ENCODE results near the gene PRMT7. TPM values are rescaled to one million over a fixed set of nuclear protein-coding genes. Genes with fewer than 3 reads are reported as not detected.

Gene PRMT7
- total RNA-seq, 4 donors from 2014 or later, result 22.3 to 56.7 (median 35.8) TPM

DNA sequence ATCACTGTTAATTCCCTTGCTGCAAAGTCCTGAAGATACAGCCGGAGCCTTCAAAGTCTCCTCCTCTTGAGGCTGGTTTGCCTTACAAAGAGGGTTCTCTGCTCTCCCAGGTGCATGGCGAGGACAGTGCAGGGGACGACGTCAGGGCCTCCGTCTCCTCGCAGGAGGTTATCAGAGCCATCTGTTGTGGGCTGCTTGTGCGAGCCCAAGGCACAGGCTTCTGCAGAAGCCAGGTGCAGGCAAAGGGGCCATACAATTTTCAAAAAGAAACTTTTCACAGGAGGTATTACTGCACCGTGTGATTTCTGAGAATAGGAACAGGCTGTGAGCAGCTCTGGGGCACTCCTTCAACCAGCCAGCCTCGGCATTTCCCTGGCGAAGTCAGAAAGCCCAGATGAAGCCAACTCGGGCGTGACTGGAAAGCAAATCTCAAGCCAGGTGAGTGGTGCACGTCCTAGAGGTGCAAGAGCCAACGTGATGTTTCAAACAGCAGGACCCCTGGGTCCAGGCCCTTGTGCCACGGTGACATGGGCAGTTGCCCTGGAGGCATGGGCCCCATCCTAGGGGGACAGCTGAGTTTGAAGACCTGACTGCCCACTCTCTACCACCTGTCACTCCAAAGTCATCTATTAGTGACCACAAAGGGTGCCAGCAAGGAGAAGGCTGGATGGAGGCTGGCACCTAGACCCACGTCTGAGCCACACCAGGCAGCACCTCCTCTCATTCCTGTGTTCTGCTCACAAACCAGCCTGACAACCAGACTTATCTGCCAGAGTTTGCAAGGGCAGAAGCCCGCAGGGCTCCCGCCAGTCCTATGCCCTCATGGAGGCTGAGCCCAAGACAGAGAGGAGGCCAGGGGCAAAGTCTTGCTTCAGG is 68.9 kb downstream of the PRMT7 start:
- no peak for DNase-seq (ENCODE audit: low spot score)
- ATAC-seq (ENCODE audit: low FRiP score), result no peak
- TF ChIP-seq, protein P1, sequence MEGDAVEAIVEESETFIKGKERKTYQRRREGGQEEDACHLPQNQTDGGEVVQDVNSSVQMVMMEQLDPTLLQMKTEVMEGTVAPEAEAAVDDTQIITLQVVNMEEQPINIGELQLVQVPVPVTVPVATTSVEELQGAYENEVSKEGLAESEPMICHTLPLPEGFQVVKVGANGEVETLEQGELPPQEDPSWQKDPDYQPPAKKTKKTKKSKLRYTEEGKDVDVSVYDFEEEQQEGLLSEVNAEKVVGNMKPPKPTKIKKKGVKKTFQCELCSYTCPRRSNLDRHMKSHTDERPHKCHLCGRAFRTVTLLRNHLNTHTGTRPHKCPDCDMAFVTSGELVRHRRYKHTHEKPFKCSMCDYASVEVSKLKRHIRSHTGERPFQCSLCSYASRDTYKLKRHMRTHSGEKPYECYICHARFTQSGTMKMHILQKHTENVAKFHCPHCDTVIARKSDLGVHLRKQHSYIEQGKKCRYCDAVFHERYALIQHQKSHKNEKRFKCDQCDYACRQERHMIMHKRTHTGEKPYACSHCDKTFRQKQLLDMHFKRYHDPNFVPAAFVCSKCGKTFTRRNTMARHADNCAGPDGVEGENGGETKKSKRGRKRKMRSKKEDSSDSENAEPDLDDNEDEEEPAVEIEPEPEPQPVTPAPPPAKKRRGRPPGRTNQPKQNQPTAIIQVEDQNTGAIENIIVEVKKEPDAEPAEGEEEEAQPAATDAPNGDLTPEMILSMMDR (IDR thresholded peaks at IDR 0.05), result no peak

GRCh38 chr16:68380348-68380670 is 69.5 kb downstream of the PRMT7 start:
- ATAC-seq (ENCODE audit: low FRiP score) (no peak), DNase-seq (ENCODE audit: low spot score) (no peak)
- TF ChIP-seq, protein P1 (IDR thresholded peaks at IDR 0.05), result no peak

- TF ChIP-seq, protein P1 (IDR thresholded peaks at IDR 0.05), result no peak
- DNase-seq (ENCODE audit: low spot score) (no peak), ATAC-seq (ENCODE audit: low FRiP score) (no peak)
Observed at GRCh38 chr16:68380676-68381362, 70.0 kb downstream of the PRMT7 start.

DNA sequence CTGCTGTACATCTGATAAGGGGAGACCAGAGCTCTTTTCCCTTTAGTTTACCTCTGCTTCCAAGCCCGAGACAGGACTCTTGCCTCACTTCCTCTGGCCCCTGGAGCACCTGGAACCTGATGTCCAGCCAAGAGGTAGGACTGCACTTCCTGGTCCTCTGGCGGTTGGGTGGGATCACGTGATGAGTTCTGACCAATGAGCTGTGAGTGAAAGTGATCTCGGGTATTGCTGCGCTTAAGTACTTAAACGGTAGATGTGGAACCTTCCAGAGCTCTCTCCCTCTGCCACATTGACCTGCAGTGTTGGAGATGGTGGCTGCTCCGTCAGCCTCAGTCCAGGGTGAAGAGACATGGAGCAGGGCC is 70.5 kb downstream of the PRMT7 start:
- TF ChIP-seq, protein P1 (IDR thresholded peaks at IDR 0.05), result no peak
- ATAC-seq (ENCODE audit: low FRiP score), result no peak
- no peak for DNase-seq (ENCODE audit: low spot score)

GRCh38 chr16:68382296-68382718 is 71.5 kb downstream of the PRMT7 start:
- TF ChIP-seq, protein P1 (IDR thresholded peaks at IDR 0.05), result no peak
- DNase-seq (ENCODE audit: low spot score), result no peak
- no peak for ATAC-seq (ENCODE audit: low FRiP score)

DNA sequence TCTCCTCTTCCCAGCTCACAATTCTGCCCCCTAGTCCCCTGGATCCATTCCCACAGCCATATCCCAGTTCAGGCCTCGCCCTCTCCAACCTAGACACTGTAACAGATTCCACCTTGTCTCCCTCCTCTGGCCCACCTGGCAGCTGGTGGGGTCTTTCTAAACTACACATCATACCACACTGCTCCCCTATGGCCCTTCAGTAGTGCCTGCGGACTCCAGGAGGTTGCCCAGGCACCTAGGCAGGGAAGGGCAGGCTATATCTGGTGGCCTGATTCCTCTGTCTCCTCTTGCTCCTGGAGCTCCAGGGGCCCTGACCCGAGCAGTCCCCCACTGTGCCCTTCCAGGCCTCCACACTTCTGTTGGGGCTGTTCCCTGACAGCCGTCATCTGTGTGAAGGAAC is 73.0 kb downstream of the PRMT7 start:
- no peak for DNase-seq (ENCODE audit: low spot score)
- TF ChIP-seq, protein P1 (IDR thresholded peaks at IDR 0.05), result no peak
- ATAC-seq (ENCODE audit: low FRiP score), result no peak
